DND-41 (cell line): ENCODE results near the gene FITM1.

ENCODE experiments used
- CTCF ChIP-seq: IDR thresholded peaks from 2 replicates; pipeline ENCODE4 v1.5.1; 2012; ENCODE audit warnings: borderline replicate concordance, low read length, moderate library complexity, mild to moderate bottlenecking; ENCODE audit not compliant: poor library complexity, severe bottlenecking; ENCODE audit errors: extremely low read depth
- EZH2 ChIP-seq: IDR thresholded peaks from 3 replicates; pipeline ENCODE4 v1.6.1; 2012; ENCODE audit warnings: borderline replicate concordance, low read depth, mild to moderate bottlenecking, moderate library complexity, low read length, inconsistent platforms; ENCODE audit not compliant: severe bottlenecking

- TF ChIP-seq CTCF = no peak
- TF ChIP-seq EZH2 = no peak
Measured at GRCh38 chr14:24094841-24095270, 35.6 kb upstream of the FITM1 start.
